KMS-11 (cell line): ENCODE results near the gene PDZRN3.

Source experiments
- H2AFZ ChIP-seq: fragments of 200-600 bp; sonication (generic); 2 replicates; pipeline ENCODE4 v1.6.1; 2016; ENCODE audit warnings: antibody characterized with exemption, mixed run types, low read depth
- H3K27ac ChIP-seq: fragments of 200-600 bp; sonication (generic); 2 replicates; pipeline ENCODE4 v1.6.1; 2016; ENCODE audit warnings: mild to moderate bottlenecking, mixed run types
- H3K27me3 ChIP-seq: fragments of 200-600 bp; sonication (generic); 2 replicates; pipeline ENCODE4 v1.6.1; 2017; ENCODE audit warnings: mild to moderate bottlenecking, low read depth, mixed run types, moderate library complexity; ENCODE audit not compliant: insufficient read depth
- H3K36me3 ChIP-seq: fragments of 200-600 bp; sonication (generic); 2 replicates; pipeline ENCODE4 v1.6.1; 2017; ENCODE audit warnings: mild to moderate bottlenecking, mixed run types; ENCODE audit not compliant: insufficient read depth
- H3K4me1 ChIP-seq: fragments of 200-600 bp; sonication (generic); 2 replicates; pipeline ENCODE4 v1.6.1; 2016; ENCODE audit warnings: mild to moderate bottlenecking, low read depth, mixed run types; ENCODE audit not compliant: poor library complexity, severe bottlenecking
- H3K4me2 ChIP-seq: fragments of 200-600 bp; sonication (generic); 2 replicates; pipeline ENCODE4 v1.7.0; 2016; ENCODE audit warnings: mild to moderate bottlenecking, mixed run types
- H3K4me3 ChIP-seq: fragments of 200-600 bp; sonication (generic); IDR thresholded peaks from 2 replicates; pipeline ENCODE4 v1.6.1; 2017; ENCODE audit warnings: low read depth, low read length, mixed read lengths; ENCODE audit not compliant: insufficient read depth
- H3K79me2 ChIP-seq: fragments of 200-600 bp; sonication (generic); 2 replicates; pipeline ENCODE4 v1.6.1; 2016; ENCODE audit warnings: low read depth, mixed run types; ENCODE audit not compliant: insufficient read depth
- H3K9ac ChIP-seq: fragments of 200-600 bp; sonication (generic); 2 replicates; pipeline ENCODE4 v1.6.1; 2016; ENCODE audit warnings: mild to moderate bottlenecking, mixed run types
- H4K20me1 ChIP-seq: fragments of 200-600 bp; sonication (generic); 2 replicates; pipeline ENCODE4 v1.6.1; 2016; ENCODE audit warnings: mild to moderate bottlenecking, mixed run types; ENCODE audit not compliant: insufficient read depth
- TF ChIP-seq, protein P1 (sequence below): fragments of 200-600 bp; sonication (generic); conservative IDR thresholded peaks from 2 replicates; pipeline ENCODE4 v1.6.1; 2017; ENCODE audit warnings: low read depth, mild to moderate bottlenecking, antibody characterized with exemption, low read length, moderate library complexity, mixed read lengths

PDZRN3 gene

DNA sequence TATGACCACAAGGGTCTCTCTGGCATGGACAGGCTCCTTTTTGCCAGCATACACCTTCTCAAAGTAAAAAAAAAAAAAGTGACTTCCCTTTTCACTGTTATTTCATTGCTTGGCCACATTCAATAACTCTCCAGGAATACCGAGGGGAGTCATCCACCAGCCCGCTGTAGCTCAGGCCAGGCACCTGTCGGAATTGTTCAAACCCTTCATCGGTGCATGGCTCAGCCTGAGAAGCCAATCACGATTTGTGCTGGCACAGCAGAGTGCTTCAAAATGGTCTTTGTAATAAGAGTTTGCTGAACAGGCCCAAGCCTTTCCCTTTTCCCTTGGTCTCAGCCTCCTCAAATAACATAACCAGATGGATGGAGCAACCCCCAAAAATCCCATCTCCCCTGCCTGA is 145.4 kb downstream of the PDZRN3 start:
- TF ChIP-seq, protein P1, sequence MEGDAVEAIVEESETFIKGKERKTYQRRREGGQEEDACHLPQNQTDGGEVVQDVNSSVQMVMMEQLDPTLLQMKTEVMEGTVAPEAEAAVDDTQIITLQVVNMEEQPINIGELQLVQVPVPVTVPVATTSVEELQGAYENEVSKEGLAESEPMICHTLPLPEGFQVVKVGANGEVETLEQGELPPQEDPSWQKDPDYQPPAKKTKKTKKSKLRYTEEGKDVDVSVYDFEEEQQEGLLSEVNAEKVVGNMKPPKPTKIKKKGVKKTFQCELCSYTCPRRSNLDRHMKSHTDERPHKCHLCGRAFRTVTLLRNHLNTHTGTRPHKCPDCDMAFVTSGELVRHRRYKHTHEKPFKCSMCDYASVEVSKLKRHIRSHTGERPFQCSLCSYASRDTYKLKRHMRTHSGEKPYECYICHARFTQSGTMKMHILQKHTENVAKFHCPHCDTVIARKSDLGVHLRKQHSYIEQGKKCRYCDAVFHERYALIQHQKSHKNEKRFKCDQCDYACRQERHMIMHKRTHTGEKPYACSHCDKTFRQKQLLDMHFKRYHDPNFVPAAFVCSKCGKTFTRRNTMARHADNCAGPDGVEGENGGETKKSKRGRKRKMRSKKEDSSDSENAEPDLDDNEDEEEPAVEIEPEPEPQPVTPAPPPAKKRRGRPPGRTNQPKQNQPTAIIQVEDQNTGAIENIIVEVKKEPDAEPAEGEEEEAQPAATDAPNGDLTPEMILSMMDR: no peak
- no peak overlapping the region for H3K27ac ChIP-seq
- H3K4me3 ChIP-seq: no peak overlapping the region
- H4K20me1 ChIP-seq: no peaks in the 10 kb centered on the region
- no peak overlapping the region for H3K4me2 ChIP-seq
- H3K36me3 ChIP-seq: no peaks in the 10 kb centered on the region
- H2AFZ ChIP-seq: no peak overlapping the region
- no peak overlapping the region for H3K9ac ChIP-seq
- H3K27me3 ChIP-seq: no peaks in the 10 kb centered on the region
- peaks cover 4% of the 10 kb centered on the region for H3K4me1 ChIP-seq
- no peaks in the 10 kb centered on the region for H3K79me2 ChIP-seq

DNA sequence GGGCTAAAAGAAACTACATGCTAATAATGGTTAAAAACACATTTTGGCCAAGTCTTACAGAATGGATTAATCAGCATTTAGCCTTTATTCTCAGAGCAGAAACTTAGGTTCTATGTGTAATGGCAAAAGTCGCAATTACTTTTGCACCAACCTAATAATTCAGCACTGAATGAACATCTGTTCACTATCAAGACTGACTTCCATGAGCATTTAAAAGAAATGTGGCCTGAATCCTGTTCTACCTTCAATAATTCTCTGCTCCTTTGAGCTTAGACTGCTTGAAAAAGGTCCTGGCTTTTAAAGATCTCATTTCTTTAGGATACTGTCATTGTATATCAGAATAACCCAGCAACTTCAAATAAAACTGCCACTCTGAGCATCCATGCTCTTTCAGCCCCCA is 145.9 kb downstream of the PDZRN3 start:
- H3K27me3 ChIP-seq: no peaks in the 10 kb centered on the region
- TF ChIP-seq, protein P1: no peak
- no peaks in the 10 kb centered on the region for H3K4me1 ChIP-seq
- H3K79me2 ChIP-seq: no peaks in the 10 kb centered on the region
- no peak overlapping the region for H3K27ac ChIP-seq
- no peaks in the 10 kb centered on the region for H4K20me1 ChIP-seq
- H3K9ac ChIP-seq: no peak overlapping the region
- H2AFZ ChIP-seq: no peak overlapping the region
- no peaks in the 10 kb centered on the region for H3K36me3 ChIP-seq
- H3K4me2 ChIP-seq: no peak overlapping the region
- H3K4me3 ChIP-seq: no peak overlapping the region

DNA sequence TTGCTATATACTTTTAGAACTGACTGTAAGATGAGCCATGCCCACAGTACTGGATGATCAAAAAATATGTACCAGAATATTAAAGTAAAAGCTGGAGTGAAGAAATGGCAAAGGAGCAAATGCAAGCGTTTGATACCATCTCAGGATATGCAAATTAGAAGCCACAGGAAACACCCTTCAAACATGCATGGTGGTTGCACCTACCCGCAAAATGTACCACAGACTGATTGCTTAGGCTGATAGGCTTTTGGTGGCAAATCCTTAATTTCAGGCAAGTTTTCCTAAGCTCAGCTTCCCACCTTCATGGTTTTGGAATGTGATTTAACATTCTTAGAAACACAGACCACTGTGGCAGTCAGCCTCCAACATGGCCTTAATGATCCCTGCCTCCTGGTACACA is 149.0 kb downstream of the PDZRN3 start:
- Histone ChIP-seq H3K4me1 (no peaks in the 10 kb centered on the region), H3K79me2 (no peaks in the 10 kb centered on the region), H3K27ac (no peak overlapping the region), H4K20me1 (no peaks in the 10 kb centered on the region), H3K4me3 (no peak overlapping the region), H3K4me2 (no peak overlapping the region), H3K9ac (no peak overlapping the region), H3K27me3 (no peaks in the 10 kb centered on the region), H3K36me3 (no peaks in the 10 kb centered on the region), H2AFZ (no peak overlapping the region)
- TF ChIP-seq, protein P1: no peak

DNA sequence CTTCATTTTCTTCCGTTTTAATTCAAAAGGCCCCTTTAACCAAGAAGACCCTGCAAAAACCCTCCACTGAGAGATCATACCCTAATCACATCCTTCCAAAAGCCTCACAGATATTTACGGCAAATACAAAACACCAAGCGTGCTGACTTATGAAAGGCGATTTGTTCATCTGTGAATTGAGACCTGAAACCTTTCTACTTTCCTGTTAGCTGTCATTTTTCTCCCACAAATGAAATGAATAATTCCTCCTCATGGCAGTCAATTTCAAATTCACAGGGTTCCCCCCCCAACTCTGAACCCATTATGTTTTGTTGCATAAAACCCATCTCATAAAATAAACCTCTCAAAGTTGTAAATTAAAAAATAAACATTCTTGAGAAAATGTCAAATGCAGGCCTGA is 149.6 kb downstream of the PDZRN3 start:
- H3K4me2 ChIP-seq: no peak overlapping the region
- no peaks in the 10 kb centered on the region for H4K20me1 ChIP-seq
- H2AFZ ChIP-seq: no peak overlapping the region

More for the DNA sequence above, 149.6 kb downstream of the PDZRN3 start:
- TF ChIP-seq, protein P1: no peak
- Histone ChIP-seq H3K4me3 (no peak overlapping the region), H3K27ac (no peak overlapping the region), H3K4me1 (no peaks in the 10 kb centered on the region), H3K9ac (no peak overlapping the region), H3K36me3 (no peaks in the 10 kb centered on the region), H3K27me3 (no peaks in the 10 kb centered on the region), H3K79me2 (no peaks in the 10 kb centered on the region)
